ENCODE results near the gene GRB2. TPM values are rescaled to one million over a fixed set of nuclear protein-coding genes. Genes with fewer than 3 reads are reported as not detected.
A peak's percentile ranks its signal among the peaks of the same experiment; 100 is the strongest.

GRB2 gene
- total and polyA plus RNA-seq, 10 of the 15 experiments (the other 5 are each of a cell fraction or from before 2014, with no cell fraction given): 113 to 268 (median 158) TPM

DNA sequence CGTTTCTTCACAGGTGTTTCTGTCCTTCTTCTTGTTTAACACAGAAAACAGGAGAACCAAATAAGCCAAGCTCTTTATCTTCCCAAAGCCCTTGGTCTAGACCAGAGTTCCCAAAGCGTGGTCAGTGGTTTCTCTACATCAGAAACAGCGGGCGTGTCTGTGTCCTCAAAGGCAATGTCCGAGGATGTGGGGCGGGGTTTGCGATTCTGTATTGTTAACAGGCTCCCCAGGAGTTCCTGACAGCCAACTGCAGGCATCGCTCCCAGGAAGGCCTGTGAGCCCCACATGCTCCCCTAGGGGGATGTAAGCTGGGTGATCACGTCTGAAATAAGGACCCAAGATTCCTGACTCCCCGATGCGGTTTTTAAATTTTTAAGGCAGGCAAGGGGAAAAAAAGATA is 87.8 kb downstream of the GRB2 start (continued):
- TF ChIP-seq KLF5 (IDR thresholded peaks at IDR 0.05; ENCODE audit: partially characterized antibody): no peak
- TF ChIP-seq, protein P1, sequence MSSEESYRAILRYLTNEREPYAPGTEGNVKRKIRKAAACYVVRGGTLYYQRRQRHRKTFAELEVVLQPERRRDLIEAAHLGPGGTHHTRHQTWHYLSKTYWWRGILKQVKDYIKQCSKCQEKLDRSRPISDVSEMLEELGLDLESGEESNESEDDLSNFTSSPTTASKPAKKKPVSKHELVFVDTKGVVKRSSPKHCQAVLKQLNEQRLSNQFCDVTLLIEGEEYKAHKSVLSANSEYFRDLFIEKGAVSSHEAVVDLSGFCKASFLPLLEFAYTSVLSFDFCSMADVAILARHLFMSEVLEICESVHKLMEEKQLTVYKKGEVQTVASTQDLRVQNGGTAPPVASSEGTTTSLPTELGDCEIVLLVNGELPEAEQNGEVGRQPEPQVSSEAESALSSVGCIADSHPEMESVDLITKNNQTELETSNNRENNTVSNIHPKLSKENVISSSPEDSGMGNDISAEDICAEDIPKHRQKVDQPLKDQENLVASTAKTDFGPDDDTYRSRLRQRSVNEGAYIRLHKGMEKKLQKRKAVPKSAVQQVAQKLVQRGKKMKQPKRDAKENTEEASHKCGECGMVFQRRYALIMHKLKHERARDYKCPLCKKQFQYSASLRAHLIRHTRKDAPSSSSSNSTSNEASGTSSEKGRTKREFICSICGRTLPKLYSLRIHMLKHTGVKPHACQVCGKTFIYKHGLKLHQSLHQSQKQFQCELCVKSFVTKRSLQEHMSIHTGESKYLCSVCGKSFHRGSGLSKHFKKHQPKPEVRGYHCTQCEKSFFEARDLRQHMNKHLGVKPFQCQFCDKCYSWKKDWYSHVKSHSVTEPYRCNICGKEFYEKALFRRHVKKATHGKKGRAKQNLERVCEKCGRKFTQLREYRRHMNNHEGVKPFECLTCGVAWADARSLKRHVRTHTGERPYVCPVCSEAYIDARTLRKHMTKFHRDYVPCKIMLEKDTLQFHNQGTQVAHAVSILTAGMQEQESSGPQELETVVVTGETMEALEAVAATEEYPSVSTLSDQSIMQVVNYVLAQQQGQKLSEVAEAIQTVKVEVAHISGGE (CRISPR knock-in tag; IDR thresholded peaks at IDR 0.05): no peak
- TF ChIP-seq, protein P2, sequence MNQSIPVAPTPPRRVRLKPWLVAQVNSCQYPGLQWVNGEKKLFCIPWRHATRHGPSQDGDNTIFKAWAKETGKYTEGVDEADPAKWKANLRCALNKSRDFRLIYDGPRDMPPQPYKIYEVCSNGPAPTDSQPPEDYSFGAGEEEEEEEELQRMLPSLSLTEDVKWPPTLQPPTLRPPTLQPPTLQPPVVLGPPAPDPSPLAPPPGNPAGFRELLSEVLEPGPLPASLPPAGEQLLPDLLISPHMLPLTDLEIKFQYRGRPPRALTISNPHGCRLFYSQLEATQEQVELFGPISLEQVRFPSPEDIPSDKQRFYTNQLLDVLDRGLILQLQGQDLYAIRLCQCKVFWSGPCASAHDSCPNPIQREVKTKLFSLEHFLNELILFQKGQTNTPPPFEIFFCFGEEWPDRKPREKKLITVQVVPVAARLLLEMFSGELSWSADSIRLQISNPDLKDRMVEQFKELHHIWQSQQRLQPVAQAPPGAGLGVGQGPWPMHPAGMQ (IDR thresholded peaks at IDR 0.05; ENCODE audit: borderline replicate concordance): no peak

DNA sequence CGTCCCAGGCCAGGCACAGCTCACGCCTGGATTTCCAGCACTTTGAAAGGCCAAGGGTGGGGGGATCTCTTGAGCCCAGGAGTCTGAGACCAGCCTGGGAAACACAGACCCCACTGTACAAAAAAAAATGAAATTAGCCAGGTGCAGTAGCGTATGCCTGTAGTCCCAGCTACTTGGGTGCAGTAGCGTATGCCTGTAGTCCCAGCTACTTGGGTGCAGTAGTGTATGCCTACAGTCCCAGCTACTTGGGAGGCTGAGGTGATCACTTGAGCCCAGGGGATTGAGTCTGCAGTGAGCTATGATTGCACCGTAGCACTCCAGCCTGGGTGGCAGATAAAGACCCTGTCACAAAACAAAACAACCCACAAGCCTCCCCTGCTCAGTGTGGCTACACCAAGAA is 89.2 kb downstream of the GRB2 start:
- Histone ChIP-seq H3K4me1 (ENCODE audit: control insufficient read depth, insufficient read depth, low read length) (peaks cover 87% of the 10 kb centered on the region), H3K79me2 (ENCODE audit: control insufficient read depth, insufficient read depth, low read length) (peaks cover 29% of the 10 kb centered on the region), H4K20me1 (ENCODE audit: control insufficient read depth, insufficient read depth) (no peaks in the 10 kb centered on the region), H3K4me2 (ENCODE audit: control insufficient read depth, insufficient read depth) (peak overlapping the region; percentile 75), H3K36me3 (ENCODE audit: control insufficient read depth in 2 of 2, insufficient read depth in 2 of 2, low read length in 1 of 2) (peaks cover 14 to 16% of the 10 kb centered on the region in 2 experiments), H3K9me3 (replicated peaks; ENCODE audit: control insufficient read depth, insufficient read depth, low read length) (no peaks in the 10 kb centered on the region), H3K27ac (ENCODE audit: control insufficient read depth, insufficient read depth) (peak overlapping the region; percentile 89), H3K27me3 (replicated peaks in 1 of 2; ENCODE audit: control insufficient read depth in 2 of 2, insufficient read depth in 2 of 2, low read length in 1 of 2) (no peaks in the 10 kb centered on the region), H2AFZ (ENCODE audit: control insufficient read depth, low read depth, low read length) (no peak overlapping the region), H3K9ac (ENCODE audit: control insufficient read depth, insufficient read depth, low read length) (peak overlapping the region; percentile 45), H3K4me3 (0 out of 2 replicates have a peak overlapping the region, but pooled peaks have one; percentile 30)
- TF ChIP-seq MEF2B (IDR thresholded peaks at IDR 0.05; ENCODE audit: partially characterized antibody, poor library complexity, severe bottlenecking) (no peak), SMC3 (IDR thresholded peaks at IDR 0.05; ENCODE audit: borderline replicate concordance, low read length) (no peak), IRF4 (IDR thresholded peaks at IDR 0.05; ENCODE audit: low read depth, low read length) (0 out of 2 replicates have a peak, but pooled peaks have one; percentile 0), PKNOX1 (IDR thresholded peaks at IDR 0.05) (no peak), ZNF622 (IDR thresholded peaks at IDR 0.05) (no peak), POLR2AphosphoS2 (IDR thresholded peaks at IDR 0.05; ENCODE audit: low read depth, low read length) (peak; percentile 59; the same call in 1 of the 2 replicates), POLR2AphosphoS5 (IDR thresholded peaks at IDR 0.05; ENCODE audit: low read length) (peak; percentile 67), EGR1 (IDR thresholded peaks at IDR 0.05; ENCODE audit: borderline replicate concordance in 1 of 2, low read depth in 2 of 2, low read length in 2 of 2) (no peak), MTA3 (IDR thresholded peaks at IDR 0.05; ENCODE audit: borderline replicate concordance, low read length) (peak; percentile 62; the same call in 1 of the 2 replicates)
- intact Hi-C loops (cut with micrococcal nuclease; ENCODE audit: unreplicated experiment) (loop anchor here (1.0 kb wide), 1 partner anchor 21 kb away; no protein-coding TSS in a partner anchor), in situ Hi-C loops (cut with MboI) (no loop called here)
- DNase-seq (ENCODE audit: low read depth, low spot score) (no peak), ATAC-seq (peak; percentile 8), FAIRE-seq (no peak)
- ChIA-PET POLR2A (interaction anchor here (0.6 to 13.4 kb wide), 22 partner anchors 9 to 255 kb away, joined by 3 to 255 read pairs (median 4); partner anchors contain the start of genes GRB2 and SLC25A19), RAD21 (ENCODE audit: unreplicated experiment) (interaction anchor here (0.8 to 16.3 kb wide), 10 partner anchors 22 to 96 kb away, joined by 3 to 364 read pairs (median 8); partner anchors contain the start of genes GRB2, MIF4GD and SLC25A19), CTCF (interaction anchor here (0.7 to 13.8 kb wide), 12 partner anchors 11 to 214 kb away, joined by 3 to 182 read pairs (median 6); partner anchors contain the start of genes GRB2 and SLC25A19), SMC1A (ENCODE audit: uncharacterized antibody, unreplicated experiment) (interaction anchor here (0.8 to 13.5 kb wide), 12 partner anchors 15 to 111 kb away, joined by 3 to 243 read pairs (median 5); partner anchors contain the start of gene SLC25A19)
- TSS peak; percentile 50 for BruUV-seq (replicated peaks)
- WGBS (ENCODE audit: insufficient coverage, insufficient replicate concordance, low lambda C conversion rate, missing lambda C conversion rate): 22% methylated on average over 5 of the region's 5 CpGs

Measured in GM12878 (cell line).